SIG-M5 (cell line): Measurements from ENCODE around the gene SLC24A4.

Experiments used
- DNase-seq: peaks from one replicate; lab custom pipeline; 2025; lab: John Stamatoyannopoulos, UW

The SLC24A4 gene

DNA sequence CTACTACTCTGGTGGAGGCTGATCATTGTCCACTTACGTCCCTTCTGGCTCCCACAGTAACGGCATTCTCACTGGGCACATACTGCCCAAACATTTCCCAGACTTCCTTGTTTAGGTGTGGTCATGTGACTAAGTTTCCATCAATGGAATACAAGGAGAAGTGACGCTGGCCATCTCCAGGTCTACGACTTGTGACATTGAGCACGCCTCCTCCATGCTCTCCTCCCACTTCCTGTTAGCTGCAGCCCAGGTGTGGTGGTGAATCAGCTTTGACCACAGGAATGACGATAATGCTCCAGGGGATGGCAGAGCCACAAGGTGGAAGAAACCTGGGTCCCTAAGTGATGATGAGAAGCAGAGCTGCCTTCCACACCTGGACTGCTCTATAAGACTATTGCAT, 6.0 kb upstream of the SLC24A4 start:
- DNase-seq: no peak

DNA sequence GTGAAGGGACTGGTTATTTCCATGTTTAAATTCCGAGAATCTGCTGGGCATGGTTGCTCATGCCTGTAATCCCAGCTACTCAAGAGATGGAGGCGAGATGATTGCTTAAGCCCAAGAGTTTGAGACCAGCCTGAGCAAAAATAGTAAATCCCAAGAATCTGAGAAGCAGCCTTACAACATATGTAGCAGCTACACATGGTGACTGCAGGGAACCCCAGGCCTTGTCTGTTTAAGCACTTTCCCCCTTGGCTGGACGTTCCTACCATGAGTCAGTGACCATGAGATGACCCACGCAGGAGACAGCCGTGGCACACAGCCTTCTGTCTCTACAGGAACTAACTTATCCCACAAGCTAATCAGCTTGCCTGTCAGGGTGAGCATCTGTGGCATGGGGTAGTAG, 5.5 kb upstream of the SLC24A4 start:
- no peak for DNase-seq

DNA sequence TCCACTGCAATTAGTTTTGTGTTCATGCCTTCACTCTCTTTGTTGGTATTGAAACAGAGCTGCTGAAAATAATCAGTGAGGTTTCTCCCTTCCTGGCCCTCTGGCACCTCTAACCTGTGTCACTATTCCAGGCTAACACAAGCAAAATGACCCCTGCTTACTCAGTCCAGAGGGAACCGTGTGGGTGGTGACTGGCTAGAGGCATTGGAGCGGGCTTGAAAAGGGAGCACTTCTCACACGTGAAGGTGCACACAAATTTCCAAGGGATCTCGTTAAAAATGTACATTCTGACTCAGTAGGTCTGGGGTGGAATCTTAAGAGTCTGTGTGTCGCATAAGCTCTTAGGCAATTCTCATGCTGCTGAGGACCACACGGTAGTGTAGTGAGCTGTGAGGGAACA, 1.3 kb upstream of the SLC24A4 start:
- DNase-seq: no peak

DNA sequence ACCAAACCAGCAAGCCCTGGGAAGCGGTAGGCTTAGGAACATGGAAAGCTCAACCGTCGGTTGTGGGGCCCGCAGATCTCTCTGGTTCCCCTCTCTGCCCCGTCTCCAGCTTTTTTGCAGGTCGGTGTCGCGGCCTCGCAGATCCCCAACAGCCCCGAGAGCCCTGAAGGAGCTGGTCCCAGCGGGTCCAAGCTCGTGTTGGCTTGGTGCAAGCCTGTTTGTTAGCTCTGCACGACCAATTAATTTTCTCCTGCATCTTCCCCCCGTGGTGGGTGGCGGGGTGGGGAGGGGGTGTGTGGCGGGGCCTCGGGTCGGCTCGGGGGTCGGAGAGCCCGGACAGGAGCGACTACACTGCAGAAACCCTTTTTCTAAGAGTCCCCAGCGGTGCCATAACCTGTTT, 449 bp upstream of the SLC24A4 start:
- DNase-seq: no peak

DNA sequence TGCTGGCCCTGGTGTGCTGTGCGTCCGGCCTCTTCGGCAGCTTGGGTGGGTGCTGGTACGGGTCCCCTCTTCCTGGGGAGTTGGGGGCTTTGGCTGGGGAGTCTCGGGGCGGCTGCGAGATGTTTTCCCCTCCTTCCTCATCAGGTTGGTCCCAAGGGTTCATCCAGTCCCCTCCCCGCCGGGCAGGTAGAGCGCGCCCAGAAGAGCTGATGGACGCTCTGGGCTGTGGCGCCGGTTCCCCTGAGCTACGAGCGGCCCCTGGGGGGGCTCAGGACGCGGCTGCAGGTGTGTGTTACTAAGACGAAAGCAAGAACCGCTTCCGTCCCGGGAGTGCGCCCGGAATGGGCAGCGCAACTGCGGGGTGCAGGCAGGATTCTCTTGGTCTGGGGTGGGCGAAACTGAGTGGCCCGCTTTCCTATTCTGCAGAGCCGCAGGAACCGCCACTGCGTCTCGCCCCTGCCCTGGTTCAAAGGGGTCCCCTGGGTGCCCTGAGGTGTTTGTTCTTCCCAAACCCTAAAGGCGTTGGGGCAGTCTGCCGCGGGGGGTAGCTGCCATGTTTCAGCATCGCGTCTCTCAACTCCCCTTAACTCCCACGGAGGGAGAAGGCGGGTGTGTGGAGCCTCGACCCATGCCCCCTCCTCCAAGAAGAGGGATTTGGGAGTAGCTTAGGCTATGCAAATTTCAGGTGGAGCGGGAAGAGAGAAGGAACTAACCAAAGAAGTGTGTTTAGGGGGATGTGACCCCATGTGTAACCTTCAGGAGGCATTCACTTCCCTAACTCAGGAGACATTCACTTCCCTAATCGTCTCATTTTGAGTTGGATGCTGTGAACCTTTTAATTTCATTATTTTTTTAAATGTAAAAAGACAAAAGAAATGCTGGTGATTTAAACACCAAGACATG, 1.2 kb downstream of the SLC24A4 start:
- DNase-seq: no peak

DNA sequence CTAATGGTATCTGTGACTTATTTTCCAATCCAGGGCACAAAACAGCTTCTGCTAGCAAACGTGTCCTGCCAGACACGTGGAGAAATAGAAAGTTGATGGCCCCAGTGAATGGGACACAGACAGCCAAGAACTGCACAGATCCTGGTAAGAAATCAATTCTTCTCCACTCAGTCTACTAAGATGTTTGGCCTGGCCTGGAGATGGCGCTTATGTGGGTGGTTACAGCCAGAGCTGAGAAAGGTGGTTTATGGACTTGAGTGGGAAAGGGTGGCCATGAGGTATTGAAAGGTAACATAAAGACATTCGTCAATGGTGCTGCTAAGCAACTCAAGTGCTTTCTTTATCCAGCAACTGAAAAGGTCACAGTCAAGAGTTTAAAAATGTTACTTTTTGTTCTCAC, 2.9 kb downstream of the SLC24A4 start:
- DNase-seq: no peak

DNA sequence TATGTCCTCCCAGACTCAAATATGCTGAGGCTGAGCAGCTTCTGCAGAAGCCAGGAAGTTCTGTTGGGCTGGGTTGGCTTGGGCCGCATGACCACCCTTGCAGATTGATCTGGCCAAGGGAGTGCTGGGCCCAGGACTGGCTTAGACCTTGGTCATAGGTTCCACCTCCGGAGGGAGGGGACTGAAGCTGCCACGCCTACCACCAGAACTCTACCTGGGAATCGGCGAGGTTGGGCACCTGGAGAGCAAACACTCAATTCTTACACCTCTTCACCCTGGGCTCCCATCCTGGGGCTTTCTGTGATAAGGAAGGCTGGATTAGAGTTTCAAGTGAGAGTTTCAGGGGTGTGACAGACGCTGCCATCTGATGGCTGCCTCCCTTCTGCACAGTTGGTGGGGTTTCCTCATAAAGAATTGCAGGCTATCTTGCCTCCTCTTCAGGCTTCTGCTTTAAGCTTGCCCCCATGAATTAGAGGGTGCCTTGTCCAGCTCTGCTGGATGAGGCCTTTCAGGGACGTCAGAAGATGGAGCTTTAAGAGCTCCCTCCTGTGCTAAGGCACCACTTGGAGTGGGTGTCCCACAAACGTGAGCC, 5.8 kb downstream of the SLC24A4 start:
- DNase-seq: no peak

DNA sequence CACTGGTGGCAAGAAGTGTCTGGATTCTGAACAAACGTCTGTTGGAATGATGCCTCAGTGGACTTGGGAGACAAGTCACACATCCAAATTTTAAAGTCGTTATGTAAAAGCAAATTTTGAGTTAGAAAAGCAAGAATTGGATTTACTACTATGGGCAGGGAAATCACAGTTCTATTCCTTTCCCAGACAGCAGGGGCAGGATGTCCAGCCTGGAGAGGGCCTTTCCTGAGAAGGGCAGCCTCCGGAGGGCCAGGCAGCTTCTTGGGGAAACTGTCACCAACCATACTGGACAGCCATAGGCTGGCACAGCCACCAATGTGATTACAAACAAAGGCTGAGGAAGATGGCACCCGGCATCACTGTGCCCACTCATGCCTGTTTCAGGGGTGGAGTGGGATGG, 11.1 kb downstream of the SLC24A4 start:
- no peak for DNase-seq

DNA sequence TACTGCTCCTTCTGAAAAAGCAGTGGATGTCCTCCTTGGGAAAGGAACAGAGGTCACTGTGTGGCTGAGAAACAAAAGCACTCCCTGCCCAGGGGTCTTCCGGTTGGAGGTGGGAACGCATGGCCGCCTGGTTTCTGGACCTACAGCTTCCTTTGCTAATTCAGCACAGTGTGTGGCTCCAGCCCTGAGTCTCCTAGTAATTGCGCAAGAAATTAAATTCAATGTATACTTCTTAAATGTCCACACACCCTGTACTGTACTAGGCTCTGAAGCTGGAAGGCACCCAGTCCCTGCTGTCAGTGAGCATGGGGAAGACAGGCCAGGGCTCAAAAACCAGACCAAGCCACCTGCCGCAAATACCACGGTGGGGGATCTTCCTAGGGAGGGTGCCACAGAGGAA, 13.4 kb downstream of the SLC24A4 start:
- no peak for DNase-seq

DNA sequence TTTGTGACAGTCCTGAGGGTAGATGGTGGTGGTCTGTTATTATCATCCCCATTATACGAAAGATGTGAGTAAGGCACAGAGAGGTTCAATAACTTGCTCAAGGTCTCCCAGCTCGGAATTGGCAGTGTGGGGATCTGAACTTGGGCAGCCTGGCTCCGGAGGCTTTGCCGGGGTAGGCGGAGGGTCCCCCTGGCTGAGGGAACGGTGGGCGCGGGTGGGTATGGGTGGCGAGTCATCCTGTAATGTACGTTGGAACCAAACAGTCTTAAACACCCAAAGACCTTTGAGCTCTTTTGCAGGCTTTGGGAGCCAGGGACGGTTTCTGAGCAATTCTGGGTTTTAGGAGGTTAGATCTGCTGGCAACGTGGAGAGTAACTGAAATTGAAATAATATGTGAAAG, 16.5 kb downstream of the SLC24A4 start:
- no peak for DNase-seq

DNA sequence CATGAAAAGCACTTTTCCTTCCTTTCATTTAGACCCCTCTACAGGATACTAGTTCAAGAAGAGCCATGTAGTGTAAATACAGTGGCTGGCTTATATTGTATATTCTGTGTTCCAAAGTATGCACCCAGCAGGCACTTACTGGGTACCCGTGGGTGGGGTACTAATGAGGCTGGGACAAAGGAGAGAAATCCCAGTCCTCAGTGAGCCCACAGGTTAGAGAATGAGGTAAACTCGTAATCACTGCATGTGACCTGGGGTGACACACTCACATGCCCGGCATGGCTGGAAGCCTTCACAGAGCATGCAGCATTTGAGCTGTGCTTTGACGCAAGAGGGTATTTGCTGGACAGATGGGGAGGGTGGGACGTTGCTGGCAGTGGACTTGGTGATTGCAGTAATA, 17.1 kb downstream of the SLC24A4 start:
- no peak for DNase-seq

DNA sequence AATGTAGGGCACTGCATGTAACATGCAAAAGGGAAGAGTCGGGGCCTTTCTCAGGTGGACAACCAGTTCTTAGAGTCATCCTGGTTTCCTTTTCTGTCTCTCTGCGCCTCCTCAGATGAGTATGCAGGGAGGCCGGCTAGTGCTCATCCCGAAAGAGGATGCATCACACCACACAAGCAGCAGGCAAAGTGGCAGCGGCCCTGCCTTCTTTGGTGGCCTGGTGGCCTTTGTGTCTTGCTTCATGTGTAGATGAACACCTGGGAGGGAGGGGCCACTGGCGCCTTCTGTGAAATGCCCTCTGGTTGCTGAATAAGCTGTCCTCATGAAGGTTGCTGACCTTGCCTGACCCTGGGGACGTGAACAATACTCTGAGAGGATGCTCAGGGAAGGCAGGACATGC, 18.0 kb downstream of the SLC24A4 start:
- DNase-seq: no peak

DNA sequence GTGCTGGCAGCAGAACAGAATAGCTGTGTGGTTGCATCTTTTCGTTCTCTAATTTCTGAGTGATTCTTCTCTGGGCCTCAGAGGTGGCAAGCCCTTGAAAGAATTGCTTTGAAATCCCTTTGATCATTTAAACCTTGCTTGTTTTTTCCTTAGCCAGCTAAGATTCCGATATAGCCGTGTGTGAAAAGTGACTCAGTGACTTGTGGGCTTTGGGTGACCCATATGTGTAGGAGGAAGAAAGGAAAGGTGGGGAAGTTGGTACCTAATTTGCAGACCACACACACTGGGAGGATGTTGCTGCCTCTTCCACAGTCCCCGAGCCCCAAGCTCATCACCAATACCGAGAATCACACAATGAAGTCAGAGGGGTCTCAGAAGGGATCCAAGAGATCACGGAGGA, 18.8 kb downstream of the SLC24A4 start:
- no peak for DNase-seq

DNA sequence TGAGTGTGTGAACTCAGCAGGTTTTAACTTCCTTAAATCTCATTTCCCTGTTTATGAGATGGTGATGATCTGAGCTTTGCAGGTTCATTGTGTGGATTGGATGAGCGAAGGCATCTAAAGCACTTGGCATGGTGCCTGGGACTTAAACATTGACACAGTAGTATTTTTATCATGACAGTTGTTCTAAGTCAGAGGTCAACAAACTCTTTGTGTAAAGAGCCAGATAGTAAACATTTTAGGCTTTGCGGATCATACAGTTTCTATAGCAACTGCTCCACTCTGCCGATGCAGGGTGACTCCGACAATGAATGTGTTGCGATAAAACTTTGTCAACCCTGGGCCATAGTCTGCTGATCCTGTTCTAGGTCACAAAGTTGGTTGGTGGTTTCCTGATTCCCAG, 25.2 kb downstream of the SLC24A4 start:
- no peak for DNase-seq

DNA sequence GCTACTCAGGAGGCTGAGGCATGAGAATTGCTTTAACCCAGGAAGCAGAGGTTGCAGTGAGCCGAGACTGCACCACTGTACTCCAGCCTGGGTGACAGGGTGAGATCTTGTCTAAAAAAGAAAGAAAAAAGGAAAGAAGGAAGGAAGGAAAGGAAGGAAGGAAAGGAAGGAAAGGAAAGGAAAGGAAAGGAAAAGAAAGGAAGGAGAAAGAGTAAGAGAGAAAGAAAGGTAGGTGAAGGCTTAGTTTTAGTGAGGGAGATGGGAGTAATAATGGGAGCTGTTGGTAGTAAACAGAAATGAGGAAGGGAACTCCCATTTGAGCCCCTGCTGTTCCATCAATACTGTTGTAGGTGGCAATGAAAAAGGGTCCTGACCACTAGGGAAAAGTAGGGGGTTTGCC, 28.8 kb downstream of the SLC24A4 start:
- DNase-seq: no peak

DNA sequence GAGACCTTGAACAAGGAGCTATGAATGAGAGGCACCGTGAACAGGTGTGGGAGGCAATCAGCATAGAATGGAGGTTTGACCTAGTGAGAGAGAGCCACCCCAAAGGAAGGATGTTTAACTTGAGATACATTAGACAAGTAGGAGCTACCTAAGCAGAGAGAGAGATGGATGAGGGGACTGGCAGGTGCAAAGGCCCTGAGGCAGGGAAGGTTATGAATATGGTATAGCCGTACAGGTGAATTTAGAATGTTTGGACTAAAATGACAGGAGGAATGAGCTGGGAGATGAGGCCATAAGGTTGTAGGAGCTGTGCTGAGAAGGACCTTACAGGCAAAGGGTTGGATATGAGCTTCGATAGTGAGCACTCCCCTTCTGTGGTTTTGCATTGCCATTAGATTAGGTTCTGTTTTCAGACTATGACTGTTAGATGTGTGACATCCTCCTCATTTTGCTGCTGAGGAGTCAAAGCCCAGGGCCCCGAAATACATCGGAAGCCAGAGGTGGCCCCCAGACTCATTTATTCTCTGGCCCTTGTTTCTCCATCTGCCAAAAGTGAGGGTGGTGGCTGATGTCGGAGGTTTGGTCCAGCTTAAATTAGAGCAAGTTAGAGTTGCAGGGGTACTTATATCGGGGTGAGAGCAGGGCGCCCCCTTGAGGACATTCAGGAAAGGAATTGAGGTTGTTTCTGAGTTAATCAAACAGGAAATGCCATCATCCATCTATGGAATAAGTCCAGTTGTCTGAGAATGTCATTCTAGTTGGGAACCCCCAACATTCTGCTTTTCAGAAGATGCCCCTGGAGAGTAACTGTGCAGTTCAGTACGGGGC, 29.4 kb downstream of the SLC24A4 start:
- no peak for DNase-seq

DNA sequence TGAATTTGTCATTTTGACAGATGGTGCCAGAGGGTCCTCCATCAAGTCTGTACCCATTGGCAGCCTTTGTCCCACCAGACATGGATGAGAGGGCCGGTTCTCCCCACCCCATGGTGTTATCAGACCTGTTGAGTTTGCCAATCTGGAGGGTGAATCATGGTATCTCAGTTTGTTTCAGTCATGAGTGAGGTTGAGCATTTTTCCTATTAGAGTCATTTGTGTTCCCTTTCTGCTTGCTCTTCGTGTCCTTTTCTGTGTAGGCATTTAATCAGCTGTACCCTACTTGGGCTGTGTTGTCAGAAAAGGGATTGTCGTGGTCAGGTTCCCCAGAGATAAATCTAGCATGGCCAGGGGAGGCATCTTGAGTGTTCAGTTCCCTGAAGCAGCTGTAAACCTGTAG, 30.5 kb downstream of the SLC24A4 start:
- no peak for DNase-seq

DNA sequence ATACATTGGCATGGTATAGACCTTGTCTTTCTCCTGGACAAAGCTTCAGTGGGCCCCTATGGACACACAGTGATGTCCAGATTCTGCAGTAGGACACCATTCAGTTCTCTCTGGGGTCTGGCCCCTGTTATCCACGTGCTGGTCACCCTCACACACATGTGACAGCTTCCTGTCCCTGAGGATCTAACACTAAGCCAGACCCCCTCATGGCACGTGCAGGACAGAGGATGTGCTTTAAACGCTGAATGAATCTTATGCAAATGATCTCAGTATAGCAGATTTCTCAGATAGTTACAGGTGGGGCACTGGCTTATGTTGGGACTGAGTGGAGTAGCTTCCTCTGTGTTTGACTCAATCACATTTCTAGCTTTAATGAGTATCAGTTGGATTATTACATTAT, 33.7 kb downstream of the SLC24A4 start:
- DNase-seq: no peak

DNA sequence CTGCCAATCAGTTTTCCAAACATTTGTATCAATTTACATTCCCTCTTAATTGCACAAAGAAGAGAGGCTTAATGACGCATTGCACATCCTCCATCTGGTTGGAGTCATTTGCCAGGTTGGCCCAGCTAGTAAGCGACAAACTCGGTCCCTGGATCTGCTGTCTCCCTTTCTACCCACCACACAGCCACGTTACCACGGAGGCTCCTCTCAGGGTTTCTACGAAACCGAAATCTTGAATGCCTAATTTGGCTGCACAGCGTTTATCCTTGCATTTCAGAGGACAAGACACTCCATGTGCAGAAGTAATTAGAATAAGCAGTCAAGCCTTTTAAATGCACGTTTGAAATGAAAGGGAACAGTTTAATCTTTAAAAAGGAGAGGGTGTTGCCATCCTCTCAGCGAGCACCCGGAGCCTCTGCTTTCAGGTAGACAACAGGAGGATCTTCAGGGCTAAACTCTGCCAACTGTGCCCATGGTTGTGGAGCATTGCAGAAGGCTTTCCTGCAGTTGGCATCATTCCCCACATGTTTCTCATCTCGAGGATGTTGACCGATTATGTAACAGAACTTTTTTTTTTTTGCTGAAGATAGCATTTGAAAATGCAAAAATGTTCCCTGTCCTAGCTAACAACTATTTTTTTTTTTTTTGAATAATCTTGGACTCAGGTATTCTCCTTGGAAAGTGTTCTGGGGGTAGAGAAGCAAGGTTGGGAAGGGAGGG, 37.8 kb downstream of the SLC24A4 start:
- no peak for DNase-seq

DNA sequence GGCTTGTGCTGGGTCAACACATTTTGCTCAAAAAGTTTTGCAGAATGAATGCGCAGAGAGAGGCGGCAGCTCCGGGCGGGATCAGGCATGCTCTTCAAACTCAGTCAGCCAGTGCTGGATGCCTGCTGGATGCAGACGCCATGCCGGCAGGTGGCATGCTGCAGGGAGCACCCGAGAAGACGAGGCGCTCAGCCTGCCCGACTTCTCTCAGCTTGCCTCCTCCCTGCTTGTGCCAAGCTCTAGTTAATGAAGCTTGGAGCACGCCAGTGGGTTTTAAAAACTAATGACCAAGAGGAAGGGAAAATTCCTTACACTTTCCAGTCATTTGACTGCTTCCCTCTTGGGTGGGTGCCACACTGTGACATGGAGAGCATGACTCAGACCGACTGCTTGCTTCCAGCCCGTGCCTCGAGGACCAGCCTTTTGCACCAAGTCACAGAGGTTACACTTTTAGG, 39.8 kb downstream of the SLC24A4 start:
- no peak for DNase-seq

DNA sequence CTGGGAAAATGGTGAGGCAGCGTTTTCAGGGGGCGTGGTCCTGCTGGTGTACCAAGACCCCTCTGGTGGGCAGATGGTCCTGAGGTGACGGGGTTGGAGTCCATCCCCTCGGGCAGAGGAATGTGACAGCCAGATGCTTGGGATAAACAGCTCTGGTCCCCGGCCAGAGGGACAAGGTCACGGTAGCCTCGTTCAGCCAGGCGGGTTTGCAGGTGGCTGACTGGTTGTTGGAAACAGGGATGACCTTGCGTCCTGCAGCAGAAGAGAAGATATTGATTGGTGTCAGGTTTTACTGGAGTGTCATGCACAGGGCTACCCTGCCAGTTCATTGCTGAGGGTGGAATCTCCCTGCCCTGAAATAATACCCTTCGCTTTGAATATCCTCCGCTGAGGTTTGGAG, 43.3 kb downstream of the SLC24A4 start:
- DNase-seq: no peak

DNA sequence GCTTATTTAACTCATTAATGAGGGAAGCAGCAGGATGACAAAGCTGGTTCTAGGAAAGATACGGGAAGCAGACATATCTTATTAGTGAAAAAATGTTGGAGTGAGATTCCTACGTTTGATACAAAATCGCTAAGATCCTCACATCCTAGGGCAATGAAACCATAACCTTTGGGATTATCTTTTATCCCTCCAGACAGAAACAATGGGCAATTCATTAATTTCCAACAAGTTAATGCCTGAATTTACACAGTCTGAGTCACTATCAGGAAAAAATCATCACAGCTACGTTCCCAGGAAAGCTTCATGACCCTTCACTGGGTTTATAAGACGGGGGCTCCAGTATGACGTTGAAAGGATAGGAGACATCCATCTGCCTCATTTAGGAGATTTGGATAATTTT, 45.0 kb downstream of the SLC24A4 start:
- no peak for DNase-seq
